HG03378 (cell line): ENCODE data around the gene FOXK2.
A peak's percentile ranks its signal among the peaks of the same experiment; 100 is the strongest.

Source experiments
- ATAC-seq: cut with Tn5 transposase; IDR thresholded peaks from one replicate; pipeline ENCODE4 v1.9.1; 2021; ENCODE audit warnings: mild to moderate bottlenecking, moderate library complexity; ENCODE audit not compliant: unreplicated experiment

FOXK2 gene

DNA sequence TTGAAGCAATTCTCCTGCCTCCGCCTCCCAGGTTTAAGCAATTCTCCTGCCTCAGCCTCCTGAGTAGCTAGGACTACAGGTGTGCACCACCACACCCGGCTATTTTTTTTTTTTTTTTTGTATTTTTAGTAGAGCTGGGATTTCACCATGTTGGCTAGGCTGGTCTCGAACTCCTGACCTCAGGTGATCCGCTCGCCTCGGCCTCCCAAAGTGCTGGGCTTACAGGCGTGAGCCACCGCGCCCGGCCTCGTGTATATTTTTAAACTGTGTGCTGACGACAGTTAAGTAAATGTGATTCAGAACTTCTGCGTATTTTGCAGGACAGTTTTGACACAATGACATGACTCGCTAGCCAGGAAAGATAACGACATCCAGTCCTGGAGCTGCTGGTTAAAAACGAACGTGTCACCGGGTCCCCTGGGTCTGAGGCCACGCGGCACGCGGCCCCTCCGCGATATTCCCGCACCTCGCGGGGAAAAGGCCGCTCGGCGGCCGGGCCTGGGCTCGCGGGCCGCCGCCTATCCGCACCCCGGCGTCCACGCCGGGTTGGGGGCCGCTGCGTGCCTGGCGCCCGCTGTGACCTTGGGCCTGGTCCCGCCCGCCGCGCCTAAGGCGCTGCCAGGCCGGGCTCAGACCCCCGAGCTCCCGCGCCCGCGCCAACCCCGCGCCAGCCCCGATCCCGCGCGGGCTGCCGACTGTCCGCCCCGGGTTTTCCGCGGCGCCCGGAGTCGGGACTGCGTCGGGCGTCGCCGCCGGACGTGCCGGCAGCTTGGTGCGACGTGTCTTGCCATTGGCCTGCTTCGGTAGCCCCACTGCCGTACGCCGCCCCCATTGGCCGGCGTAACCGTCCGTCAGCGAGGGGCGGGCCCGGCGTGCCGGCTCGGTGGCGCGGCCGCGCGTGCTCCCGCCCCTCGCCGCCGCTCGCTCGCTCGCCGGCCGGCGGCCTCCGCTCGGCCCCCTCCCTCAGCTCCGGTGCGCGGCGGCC, at the start of gene FOXK2:
Gene FOXK2 (plus strand): TSS at position 907 of the 985 bp plus-strand sequence. CDS start 157 bp downstream, outside the sequence.
- peak; percentile 57 for ATAC-seq

DNA sequence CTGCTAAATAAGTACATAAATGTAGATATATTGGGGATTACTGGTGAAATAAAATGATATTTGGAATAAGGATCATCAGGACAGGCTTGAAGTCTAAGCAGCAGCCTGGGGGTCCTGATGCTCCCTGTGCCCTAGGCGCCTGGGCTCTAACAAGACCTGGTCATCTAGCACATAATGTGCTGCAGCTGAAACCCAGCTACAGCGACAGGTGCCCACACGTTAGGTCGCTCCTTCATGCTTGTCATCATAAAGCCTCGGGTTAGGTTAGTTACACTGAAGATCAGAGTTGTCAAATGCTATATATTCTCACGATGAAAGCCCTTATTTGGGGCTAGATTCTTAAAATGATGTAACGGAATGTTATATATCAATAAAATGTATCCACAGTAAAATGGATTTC, 49.5 kb upstream of the FOXK2 start:
- no peak for ATAC-seq

DNA sequence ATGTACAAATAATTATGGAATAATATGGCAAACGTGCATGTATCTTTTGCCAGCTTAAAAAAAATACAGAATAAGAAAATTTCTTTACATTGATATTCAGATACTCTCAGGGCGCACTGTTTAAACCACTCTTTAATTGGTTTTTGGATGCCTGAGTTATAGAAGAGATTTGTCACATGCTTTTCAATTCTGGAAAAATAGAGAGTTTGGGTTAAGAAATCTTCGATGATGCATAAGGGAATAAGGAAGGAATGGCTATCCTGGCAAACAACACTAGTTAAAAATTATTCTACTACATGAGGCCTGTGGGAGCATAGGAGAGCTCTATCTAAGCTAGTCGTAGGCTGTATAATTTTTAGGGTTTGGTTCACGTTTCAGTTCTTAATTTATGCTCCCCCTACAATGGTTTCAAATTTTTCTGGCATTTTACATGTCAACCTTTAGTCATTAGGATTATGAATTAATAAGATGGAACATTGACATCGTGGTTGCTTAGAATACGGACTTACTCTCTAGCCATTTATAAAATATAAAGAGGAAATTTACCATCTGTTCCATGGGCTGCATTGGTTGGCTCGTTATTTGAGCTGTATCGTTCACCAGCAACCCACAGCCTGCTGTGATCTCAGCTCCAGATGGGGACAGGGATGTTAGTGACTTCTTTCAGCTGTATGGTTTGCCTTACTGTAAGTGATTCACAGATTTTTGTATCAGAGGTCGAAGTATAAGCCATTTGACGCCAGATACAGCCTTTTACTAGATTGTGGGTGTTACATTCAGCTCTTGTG, 45.1 kb upstream of the FOXK2 start:
- no peak for ATAC-seq

DNA sequence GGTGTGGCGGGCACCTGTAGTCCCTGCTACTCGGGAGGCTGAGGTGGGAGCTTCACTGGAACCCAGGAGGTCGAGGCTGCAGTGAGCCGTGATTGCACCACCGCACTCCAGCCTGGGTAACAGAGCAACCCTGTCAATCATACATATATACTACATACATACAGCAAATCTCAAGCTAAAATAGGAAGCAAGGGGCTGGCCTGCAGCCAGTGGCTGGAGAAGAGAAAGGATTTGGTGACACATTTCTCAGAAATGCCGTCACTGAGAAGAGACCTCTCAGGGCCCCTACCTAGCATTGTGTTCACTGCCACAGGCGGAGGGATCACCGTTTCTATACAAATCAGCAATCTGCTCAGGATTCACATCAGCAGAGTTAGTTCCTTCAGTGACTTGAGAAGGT, 44.1 kb upstream of the FOXK2 start:
- ATAC-seq: no peak

DNA sequence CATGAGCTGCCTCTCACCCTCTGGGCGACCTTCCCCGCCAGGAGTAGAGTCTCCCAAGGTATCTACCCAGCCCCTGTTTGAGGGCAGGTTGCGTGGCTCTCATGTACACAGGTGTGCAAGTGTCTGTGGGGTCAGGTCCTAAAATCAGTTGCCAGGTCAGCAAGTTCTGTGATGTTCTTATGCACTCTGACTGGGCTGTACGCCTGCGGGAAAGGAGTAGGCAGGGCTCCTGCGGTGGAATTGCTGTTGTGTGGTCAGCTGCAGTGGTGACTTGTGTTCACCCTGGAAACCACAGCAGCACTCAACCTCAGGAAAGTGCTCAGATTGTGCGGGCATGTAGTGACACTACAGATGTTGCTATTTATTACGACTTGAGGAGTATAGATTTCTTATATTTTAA, 41.6 kb upstream of the FOXK2 start:
- ATAC-seq: no peak

DNA sequence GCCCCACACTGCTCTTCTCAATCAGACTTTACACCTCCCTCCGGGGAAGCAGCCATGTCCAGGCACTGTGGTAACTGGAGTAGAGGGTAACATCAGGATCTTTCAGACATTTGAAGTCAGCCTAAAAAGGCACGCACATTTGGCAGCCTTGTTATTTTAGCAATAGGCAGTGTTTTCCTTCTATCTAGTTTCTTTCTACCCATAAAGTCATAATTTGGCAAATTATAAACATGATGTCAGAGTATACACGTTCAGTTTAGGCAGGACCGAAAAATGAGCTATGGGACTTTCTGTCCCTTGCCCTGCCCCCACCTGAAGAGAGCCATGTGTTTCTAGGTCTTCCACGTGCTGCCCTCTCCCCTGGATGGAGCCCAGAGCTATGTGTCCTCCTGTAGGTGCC, 39.9 kb upstream of the FOXK2 start:
- ATAC-seq: no peak

DNA sequence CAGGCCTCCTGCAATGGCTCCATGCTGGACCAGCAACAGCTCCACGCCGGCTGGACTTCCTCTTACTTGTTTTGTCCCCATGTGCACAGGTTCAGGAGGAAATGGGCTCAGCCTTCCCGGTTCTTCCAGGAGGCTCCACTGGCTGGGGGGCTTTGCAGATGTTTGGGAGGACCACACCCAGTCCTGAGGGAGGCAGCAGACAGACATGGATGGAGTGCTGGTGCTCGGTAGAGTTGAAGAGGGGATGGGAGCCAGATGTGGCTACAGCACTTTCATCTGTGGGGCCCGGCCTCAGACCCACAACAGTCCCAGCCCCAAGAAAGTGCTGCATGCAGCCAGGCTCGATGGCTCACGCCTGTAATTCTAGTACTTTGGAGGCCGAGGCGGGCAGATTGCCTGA, 39.2 kb upstream of the FOXK2 start:
- no peak for ATAC-seq

DNA sequence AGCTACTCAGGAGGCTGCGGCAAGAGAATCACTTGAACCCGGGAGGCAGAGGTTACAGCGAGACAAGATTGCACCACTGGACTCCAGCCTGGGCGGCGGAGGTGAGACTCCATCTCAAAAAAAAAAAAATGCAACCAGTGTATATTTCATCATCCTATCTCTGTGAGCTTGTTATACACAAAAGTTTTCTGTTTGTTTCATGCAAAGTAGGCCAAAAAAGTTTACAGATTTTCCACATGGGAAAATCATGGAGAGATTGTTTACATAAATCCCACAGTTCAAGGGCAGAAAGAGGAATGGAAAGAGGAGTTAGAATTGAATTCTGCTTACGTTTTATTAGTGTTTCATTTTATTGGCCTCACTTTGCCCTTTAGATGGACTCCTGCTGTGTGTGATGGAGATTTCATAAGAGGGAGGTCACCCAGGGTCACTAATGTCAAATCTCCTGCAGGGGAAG, 36.3 kb upstream of the FOXK2 start:
- no peak for ATAC-seq

DNA sequence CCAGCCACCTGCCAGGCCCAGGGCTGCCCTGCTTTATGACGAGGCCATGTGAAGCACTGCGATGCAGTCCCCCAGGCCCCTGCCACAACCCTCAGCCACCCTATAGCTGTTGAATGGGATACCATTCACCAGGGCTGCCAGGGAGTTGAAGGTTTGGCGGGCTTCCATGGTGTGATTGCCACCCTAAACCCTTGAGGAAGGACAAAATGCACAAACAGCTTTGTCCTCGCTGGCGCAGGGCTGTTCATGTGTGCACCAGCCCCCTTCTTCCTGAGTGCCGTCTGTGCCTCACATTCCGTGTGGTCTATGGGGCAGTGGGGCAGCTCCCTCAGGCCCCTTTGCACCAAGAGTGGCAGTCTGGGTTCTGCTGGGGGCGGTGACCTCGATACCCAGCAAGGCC, 35.7 kb upstream of the FOXK2 start:
- no peak for ATAC-seq

DNA sequence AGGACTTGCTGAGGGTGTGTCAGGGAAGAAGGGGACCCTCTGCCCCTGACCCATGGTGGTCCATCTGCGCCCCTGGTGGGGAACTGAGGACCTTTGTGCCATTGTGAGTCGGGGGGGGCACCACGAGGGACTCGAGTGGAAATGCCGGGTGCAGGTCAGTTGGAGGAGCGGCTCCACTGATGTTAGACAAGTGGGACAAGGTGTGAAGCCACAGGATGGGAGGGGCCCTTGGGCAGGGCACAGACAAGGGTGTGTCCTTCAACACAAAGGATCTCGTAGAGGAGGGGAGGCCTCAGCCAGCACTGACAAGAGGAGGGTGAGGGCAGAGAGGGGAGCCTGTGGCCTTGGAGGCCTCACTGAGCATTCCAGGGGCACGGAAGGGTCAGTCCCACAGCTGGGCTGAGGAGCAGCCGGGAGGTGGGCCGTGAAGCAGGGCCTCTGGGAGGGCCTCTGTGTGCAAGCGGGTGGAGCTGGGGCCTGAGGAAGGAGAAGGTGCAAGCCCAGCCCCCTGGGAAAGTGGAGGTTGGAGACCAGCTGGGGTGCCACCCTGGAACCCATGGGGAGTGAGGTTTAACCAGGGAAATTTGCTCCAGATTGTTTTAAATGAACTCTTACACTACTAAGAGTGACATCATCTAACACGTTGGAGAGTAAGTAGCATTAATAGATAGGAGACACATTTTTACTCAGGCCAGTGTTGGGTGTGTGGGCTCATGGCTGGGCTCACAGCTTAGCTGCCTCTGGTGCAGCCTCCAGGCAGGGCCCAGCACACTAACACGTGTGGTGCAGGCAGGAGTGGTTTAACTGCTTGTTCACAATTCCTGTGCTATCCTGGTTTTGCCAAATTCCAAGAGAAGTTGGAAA, 33.1 kb upstream of the FOXK2 start:
- no peak for ATAC-seq

DNA sequence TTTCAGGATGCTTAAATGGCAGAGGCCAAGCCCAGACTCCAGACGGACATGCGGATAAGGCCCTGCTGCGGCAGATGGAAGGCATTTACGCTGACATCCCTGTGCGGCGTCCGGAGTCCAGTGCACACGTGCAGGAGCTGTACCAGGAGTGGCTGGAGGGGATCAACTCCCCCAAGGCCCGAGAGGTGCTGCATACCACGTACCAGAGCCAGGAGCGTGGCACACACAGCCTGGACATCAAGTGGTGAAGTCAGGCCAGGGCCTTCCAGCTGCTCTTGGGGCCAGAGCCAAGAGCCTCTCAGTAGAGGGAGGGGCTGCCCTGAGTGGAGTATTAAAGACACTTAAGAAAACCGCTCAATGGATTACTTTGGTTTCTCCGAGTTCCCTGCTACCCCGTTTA, 31.6 kb upstream of the FOXK2 start:
- no peak for ATAC-seq

DNA sequence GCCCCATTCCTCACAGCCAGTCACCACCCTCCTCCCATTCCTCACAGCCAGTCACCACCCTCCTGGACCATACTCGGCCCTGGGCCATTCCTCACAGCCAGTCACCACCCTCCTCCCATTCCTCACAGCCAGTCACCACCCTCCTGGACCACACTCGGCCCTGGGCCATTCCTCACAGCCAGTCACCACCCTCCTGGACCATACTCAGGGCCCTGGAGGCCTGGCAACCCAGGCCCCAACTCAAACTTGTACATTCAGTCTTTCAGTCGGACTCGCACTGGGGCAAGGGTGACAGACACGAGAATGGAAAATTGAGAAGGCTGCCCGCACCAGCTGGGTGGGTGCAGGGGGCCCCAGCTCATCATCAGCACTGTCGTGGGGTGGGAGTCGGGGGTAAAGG, 30.4 kb upstream of the FOXK2 start:
- no peak for ATAC-seq

DNA sequence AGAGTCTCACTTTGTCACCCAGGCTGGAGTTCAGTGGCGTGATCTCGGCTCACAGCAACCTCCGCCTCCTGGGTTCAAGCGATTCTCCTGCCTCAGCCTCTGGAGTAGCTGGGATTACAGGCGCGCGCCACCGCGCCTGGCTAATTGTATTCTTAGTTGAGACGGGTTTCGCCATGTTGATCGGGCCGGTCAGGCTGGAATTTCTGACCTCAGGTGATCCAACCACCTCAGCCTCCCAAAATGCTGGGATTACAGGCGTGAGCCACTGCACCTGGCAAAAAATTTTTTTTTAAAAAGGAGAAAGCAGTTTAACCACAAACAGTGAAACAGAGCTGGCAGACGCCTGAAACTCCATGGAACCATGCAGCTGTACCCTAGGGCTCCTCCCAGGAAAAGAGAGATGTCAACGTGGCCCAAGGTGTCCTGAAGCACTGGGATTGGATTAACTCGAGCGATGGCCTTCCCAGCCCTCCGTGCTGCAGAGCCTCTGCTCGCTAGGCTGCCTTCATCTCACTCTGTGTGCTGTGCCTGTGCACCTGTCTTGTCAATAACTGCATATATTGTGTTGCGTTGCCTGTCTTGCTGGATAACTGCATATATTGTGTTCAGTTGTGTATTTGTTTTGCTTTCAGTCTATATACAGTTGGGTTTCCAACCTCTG, 29.6 kb upstream of the FOXK2 start:
- ATAC-seq: no peak

DNA sequence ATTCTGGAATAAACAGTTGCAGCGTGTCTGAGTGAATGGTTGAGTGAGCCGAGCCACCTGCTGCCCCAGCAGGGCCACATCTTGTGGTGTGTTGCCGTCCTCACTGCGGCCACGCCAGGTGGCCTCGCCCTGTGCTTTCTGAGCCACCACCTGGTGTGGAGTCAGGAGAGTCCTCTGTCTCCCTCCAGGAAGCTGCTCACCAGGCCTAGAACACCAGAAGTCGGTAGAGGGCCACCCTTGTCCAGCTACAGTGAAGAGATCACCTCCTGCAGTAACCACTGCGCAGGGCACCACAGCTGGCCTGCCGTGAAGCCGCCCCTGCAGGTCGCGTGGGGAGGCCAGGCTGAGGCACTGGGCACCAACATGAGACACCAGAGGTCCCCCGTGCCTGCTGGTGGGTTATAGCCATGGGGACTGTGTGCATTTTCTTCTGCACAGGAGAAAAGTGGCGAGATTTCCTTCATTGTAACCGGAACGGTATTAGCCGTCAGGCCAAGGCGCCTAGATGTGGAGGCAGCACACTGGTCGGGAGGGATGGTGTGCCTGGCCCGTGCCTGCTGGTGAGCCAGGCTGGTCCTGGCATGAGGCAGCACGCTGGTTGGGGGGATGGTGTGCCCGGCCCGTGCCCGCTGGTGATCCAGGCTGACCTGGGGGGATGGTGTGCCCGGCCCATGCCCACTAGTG, 28.9 kb upstream of the FOXK2 start:
- ATAC-seq: no peak

DNA sequence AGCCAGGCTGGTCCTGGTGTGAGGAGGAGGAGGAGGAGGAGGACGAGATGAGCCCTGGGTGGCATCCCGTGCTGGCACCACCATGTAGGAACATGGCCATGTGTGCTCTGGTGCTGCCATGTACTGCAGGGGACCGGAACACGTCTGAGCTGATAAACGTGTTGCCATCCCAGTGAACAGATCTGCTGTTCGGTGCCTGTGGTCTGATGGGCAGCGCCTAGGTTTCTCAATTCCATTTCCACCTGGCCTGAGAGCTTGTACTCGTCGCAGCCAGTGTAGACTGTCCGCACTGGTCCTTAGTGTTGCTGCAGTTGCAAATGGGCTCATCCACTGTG, 28.4 kb upstream of the FOXK2 start:
- no peak for ATAC-seq

DNA sequence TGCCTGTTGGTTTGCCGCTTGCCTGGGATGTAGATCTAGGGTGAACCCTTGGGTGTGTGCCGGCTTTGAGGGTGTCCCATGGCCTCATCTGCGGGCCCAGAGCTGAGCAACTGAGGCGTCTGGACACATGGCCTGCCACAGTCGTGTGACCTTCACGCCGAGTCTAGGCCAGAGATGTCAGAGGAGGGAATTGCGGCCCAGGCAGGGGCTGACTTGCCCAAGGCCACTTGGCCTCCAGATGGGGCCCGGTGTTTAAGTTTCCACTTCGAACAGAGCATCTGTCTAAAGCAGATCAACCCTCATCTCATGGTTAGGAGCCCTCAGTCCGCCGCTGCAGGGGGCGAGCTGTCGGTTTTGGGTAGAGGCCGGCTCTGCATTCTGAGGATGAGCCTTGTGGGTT, 28.0 kb upstream of the FOXK2 start:
- ATAC-seq: no peak

DNA sequence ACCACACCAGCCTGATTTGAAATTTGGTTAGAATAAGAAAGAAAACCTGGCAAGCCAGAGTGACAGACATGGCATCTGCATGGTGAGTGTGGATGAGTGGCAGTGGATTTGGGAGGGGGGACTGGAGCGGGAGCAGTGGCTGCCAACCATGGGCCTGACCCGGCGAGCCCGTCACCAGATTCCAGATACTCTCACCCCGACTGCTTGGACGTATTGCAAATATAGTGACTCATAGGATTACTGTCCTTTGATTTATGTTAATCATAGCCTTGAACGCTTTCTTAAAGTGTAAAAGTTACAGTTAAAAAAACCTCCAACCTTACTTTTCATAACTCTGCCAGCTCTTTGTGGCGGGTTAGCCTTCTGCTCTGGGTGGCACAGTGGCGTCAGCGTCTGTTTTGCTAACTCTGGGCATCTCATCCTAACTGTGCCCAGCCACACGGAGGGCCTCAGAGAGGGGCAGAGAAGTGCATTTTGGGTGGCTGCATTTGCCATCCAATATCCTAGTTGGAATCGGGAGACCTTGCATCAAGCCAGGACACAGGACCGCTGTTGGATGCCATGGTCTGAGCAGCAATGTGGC, 26.8 kb upstream of the FOXK2 start:
- no peak for ATAC-seq

DNA sequence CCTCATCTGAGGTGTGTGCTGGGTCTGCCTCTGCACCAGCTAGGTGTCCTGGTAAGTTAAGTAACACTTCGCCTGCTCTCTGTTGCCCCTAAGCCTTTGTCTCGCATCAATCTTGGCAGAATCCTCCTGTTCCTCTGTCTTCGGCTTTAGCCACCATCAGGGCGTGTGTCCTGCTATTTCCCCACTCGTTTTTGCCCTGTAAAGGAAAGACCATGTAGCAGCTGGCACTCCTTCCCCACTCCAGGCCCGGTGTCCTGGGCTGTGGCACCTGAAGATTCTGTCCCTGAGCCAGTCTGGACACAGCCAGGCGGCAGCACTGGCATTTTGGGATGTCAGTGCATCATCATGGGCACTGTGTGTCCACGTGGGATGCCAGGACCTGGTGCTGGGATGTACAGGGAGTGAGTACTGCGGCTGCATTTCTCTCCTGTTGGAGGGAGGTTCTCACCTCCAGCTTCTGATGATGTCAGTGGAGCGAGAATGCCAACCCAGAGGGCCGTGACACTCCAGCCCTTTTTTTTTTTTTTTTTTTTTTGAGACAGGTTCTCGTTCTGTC, 26.2 kb upstream of the FOXK2 start:
- no peak for ATAC-seq
